H9 (cell line): Measurements from ENCODE around the gene GATA6. TPM values are rescaled to one million over a fixed set of nuclear protein-coding genes. Genes with fewer than 3 reads are reported as not detected.

Source experiments
- DNase-seq: peaks from one replicate; pipeline ENCODE4 v3.0.0-alpha.2; 2017
- H2AFZ ChIP-seq: one replicate; pipeline ENCODE4 v1.6.1; 2013; ENCODE audit warnings: mild to moderate bottlenecking, low read length, control low read depth, moderate library complexity
- H2AK5ac ChIP-seq: 2 replicates; pipeline ENCODE4 v1.6.1; 2013; ENCODE audit warnings: low read length, control low read depth, mixed read lengths; ENCODE audit not compliant: insufficient read length
- H2BK120ac ChIP-seq: one replicate; pipeline ENCODE4 v1.6.1; 2013; ENCODE audit warnings: low read depth, mild to moderate bottlenecking, low read length, control low read depth, inconsistent platforms; ENCODE audit not compliant: poor library complexity, severe bottlenecking
- H2BK12ac ChIP-seq: 2 replicates; pipeline ENCODE4 v1.6.1; 2013; ENCODE audit warnings: low read length, control low read depth, mixed read lengths, low read depth; ENCODE audit not compliant: insufficient read length
- H2BK15ac ChIP-seq: 2 replicates; pipeline ENCODE4 v1.6.1; 2013; ENCODE audit warnings: low read depth, low read length, control low read depth
- H2BK20ac ChIP-seq: one replicate; pipeline ENCODE4 v1.6.1; 2013; ENCODE audit warnings: low read depth, mild to moderate bottlenecking, low read length, control low read depth, inconsistent platforms; ENCODE audit not compliant: poor library complexity, severe bottlenecking
- H2BK5ac ChIP-seq: 2 replicates; pipeline ENCODE4 v1.6.1; 2013; ENCODE audit warnings: low read length, control low read depth, mixed read lengths; ENCODE audit not compliant: insufficient read length
- H3K14ac ChIP-seq: 2 replicates; pipeline ENCODE4 v1.6.1; 2013; ENCODE audit warnings: low read length, control low read depth; ENCODE audit not compliant: insufficient read depth
- H3K18ac ChIP-seq: 2 replicates; pipeline ENCODE4 v1.6.1; 2013; ENCODE audit warnings: low read depth, mild to moderate bottlenecking, mixed read lengths, low read length, control low read depth; ENCODE audit not compliant: insufficient read length
- H3K23ac ChIP-seq: 2 replicates; pipeline ENCODE4 v1.6.1; 2013; ENCODE audit warnings: low read length, control low read depth, mixed read lengths, low read depth; ENCODE audit not compliant: insufficient read length
- H3K23me2 ChIP-seq: 2 replicates; pipeline ENCODE4 v1.6.1; 2013; ENCODE audit warnings: low read depth, mild to moderate bottlenecking, mixed read lengths, low read length, control low read depth; ENCODE audit not compliant: insufficient read length, poor library complexity, severe bottlenecking
- H3K27ac ChIP-seq: 2 replicates; pipeline ENCODE4 v1.5.1; 2013; ENCODE audit warnings: low read length, control low read depth, mixed read lengths, low read depth; ENCODE audit not compliant: insufficient read length
- H3K27me3 ChIP-seq: 2 replicates; pipeline ENCODE4 v1.6.1; 2013; ENCODE audit warnings: low read length, control low read depth, inconsistent platforms; ENCODE audit not compliant: insufficient read depth
- H3K4ac ChIP-seq: 2 replicates; pipeline ENCODE4 v1.6.1; 2013; ENCODE audit warnings: low read depth, mild to moderate bottlenecking, control low read depth, inconsistent platforms, low read length, moderate library complexity
- H3K4me1 ChIP-seq: 2 replicates; pipeline ENCODE4 v1.6.1; 2013; ENCODE audit warnings: low read length, control low read depth, inconsistent platforms; ENCODE audit not compliant: insufficient read depth
- H3K4me2 ChIP-seq: 2 replicates; pipeline ENCODE4 v1.6.1; 2013; ENCODE audit warnings: low read length, control low read depth, mixed read lengths; ENCODE audit not compliant: insufficient read length, insufficient read depth
- H3K56ac ChIP-seq: 2 replicates; pipeline ENCODE4 v1.6.1; 2013; ENCODE audit warnings: low read depth, mild to moderate bottlenecking, mixed read lengths, low read length, control low read depth; ENCODE audit not compliant: insufficient read length
- H3K79me1 ChIP-seq: 2 replicates; pipeline ENCODE4 v1.6.1; 2013; ENCODE audit warnings: low read depth, mild to moderate bottlenecking, moderate library complexity, low read length, control low read depth, inconsistent platforms; ENCODE audit not compliant: insufficient read depth, poor library complexity, severe bottlenecking
- H3K79me2 ChIP-seq: 2 replicates; pipeline ENCODE4 v1.6.1; 2013; ENCODE audit warnings: low read length, control low read depth, inconsistent platforms; ENCODE audit not compliant: insufficient read depth
- H3K9ac ChIP-seq: 2 replicates; pipeline ENCODE4 v1.6.1; 2013; ENCODE audit warnings: low read length, control low read depth, mixed read lengths; ENCODE audit not compliant: insufficient read length; ENCODE audit errors: extremely low read depth
- H3K9me3 ChIP-seq: one replicate; pipeline ENCODE4 v1.6.1; 2013; ENCODE audit warnings: low read depth, low read length, inconsistent platforms; ENCODE audit not compliant: control insufficient read depth
- H3T11ph ChIP-seq: one replicate; pipeline ENCODE4 v1.6.1; 2013; ENCODE audit warnings: mild to moderate bottlenecking, low read length, control low read depth, inconsistent platforms
- H4K20me1 ChIP-seq: one replicate; pipeline ENCODE4 v1.6.1; 2013; ENCODE audit not compliant: control insufficient read depth, insufficient read length, insufficient read depth
- H4K5ac ChIP-seq: 2 replicates; pipeline ENCODE4 v1.6.1; 2013; ENCODE audit warnings: low read depth, mild to moderate bottlenecking, mixed read lengths, low read length, control low read depth; ENCODE audit not compliant: insufficient read length
- H4K8ac ChIP-seq: replicated peaks from 2 replicates; pipeline ENCODE4 v1.6.1; 2013; ENCODE audit warnings: low read length, control low read depth, mixed read lengths, low read depth; ENCODE audit not compliant: insufficient read length
- H4K91ac ChIP-seq: 2 replicates; pipeline ENCODE4 v1.6.1; 2013; ENCODE audit warnings: low read depth, mild to moderate bottlenecking, moderate library complexity, mixed read lengths, low read length, control low read depth; ENCODE audit not compliant: insufficient read length
- H3K27ac Mint-ChIP-seq, 3 experiments: 2 replicates in 2 of 3; 3 replicates in 1 of 3; pipeline ENCODE4 v1.8.0; 2020 to 2021; ENCODE audit warnings: mixed read lengths in 3 of 3, mild to moderate bottlenecking in 1 of 3, moderate library complexity in 1 of 3
- H3K27me3 Mint-ChIP-seq: 2 replicates; pipeline ENCODE4 v1.8.0; 2021; ENCODE audit warnings: low read depth, mild to moderate bottlenecking, moderate library complexity, mixed read lengths
- H3K36me3 Mint-ChIP-seq, 3 experiments: 2 replicates in 2 of 3; 3 replicates in 1 of 3; pipeline ENCODE4 v1.8.0; 2020 to 2021; ENCODE audit warnings: low read depth in 3 of 3, mixed read lengths in 3 of 3; ENCODE audit not compliant: insufficient read depth in 1 of 3
- H3K4me1 Mint-ChIP-seq, 2 experiments: 2 replicates each; pipeline ENCODE4 v1.8.0; 2020; ENCODE audit warnings: mixed read lengths in 2 of 2
- H3K4me3 Mint-ChIP-seq, 2 experiments: 2 replicates in 1 of 2; 3 replicates in 1 of 2; pipeline ENCODE4 v1.8.0; 2020 to 2021; ENCODE audit warnings: mild to moderate bottlenecking in 2 of 2, mixed read lengths in 2 of 2, moderate library complexity in 1 of 2
- H3K9me3 Mint-ChIP-seq, 2 experiments: 2 replicates in 1 of 2; 3 replicates in 1 of 2; pipeline ENCODE4 v1.8.0; 2020; ENCODE audit warnings: mild to moderate bottlenecking in 2 of 2, mixed read lengths in 2 of 2, moderate library complexity in 1 of 2
- CTCF ChIP-seq: fragments of 200-600 bp; sonication (generic); conservative IDR thresholded peaks from 3 replicates; pipeline ENCODE4 v1.8.0; 2021; ENCODE audit warnings: antibody characterized with exemption, mild to moderate bottlenecking
- WGBS: extraction: QIAGEN DNeasy Blood & Tissue Kit; methylation state at CpG from one replicate; pipeline ENCODE4 v1.1.7; 2013; ENCODE audit warnings: missing lambda C conversion rate, low lambda C conversion rate, mixed read lengths; ENCODE audit not compliant: insufficient read length; ENCODE audit errors: extremely low coverage; 5-methylcytosine and 5-hydroxymethylcytosine counted together
- total RNA-seq: library from RNA; stranded (reverse); gene quantifications from 2 replicates; pipeline ENCODE4 v1.2.1, GENCODE V29; 2021

GATA6 gene
- total RNA-seq, 1 experiment from 2014 or later, result not detected

GRCh38 chr18:22170421-22171257, 1.2 kb downstream of the GATA6 start:
- no peak overlapping the region for H2BK120ac ChIP-seq
- H3K4ac ChIP-seq, result no peak overlapping the region
- H3K9me3 ChIP-seq, result no peaks in the 10 kb centered on the region
- H3K23me2 ChIP-seq, result peaks cover 30% of the 10 kb centered on the region
- H3K4me2 ChIP-seq, result peak overlapping the region; percentile 61
- H3T11ph ChIP-seq, result no peak overlapping the region
- Mint-ChIP-seq H3K27me3 (peaks cover 95% of the 10 kb centered on the region), H3K4me1 (peaks cover 31 to 36% of the 10 kb centered on the region in 2 experiments), H3K36me3 (no peaks in the 10 kb centered on the region; a peak in 1 of 7 replicates), H3K4me3 (peak overlapping the region; percentile 58 to 87), H3K27ac (no peak overlapping the region), H3K9me3 (peaks cover 4 to 13% of the 10 kb centered on the region in 2 experiments; a peak in 3 of 5 replicates)
- H3K18ac ChIP-seq, result no peak overlapping the region
- H2BK12ac ChIP-seq, result no peak overlapping the region
- no peaks in the 10 kb centered on the region for H4K20me1 ChIP-seq
- H3K14ac ChIP-seq, result no peak overlapping the region; the same call in 1 of the 2 replicates
- H4K5ac ChIP-seq, result no peak overlapping the region
- H4K8ac ChIP-seq, result no peak overlapping the region
- H3K4me1 ChIP-seq, result 0 out of 2 replicates have a peak, but pooled peaks cover 2% of the 10 kb centered on the region
- WGBS, result no CpG with 5 or more reads among the region's 66 CpGs
- no peak overlapping the region for H2AFZ ChIP-seq
- H3K79me1 ChIP-seq, result no peaks in the 10 kb centered on the region
- H4K91ac ChIP-seq, result no peak overlapping the region
- H3K27ac ChIP-seq, result no peak overlapping the region
- H3K9ac ChIP-seq, result no peak overlapping the region
- H2AK5ac ChIP-seq, result no peak overlapping the region
- no peak overlapping the region for H2BK20ac ChIP-seq
- H2BK15ac ChIP-seq, result no peak overlapping the region
- no peak overlapping the region for H3K56ac ChIP-seq
- DNase-seq, result peak; percentile 47
- H2BK5ac ChIP-seq, result no peak overlapping the region
- H3K23ac ChIP-seq, result no peak overlapping the region
- TF ChIP-seq CTCF, result no peak
- H3K79me2 ChIP-seq, result no peaks in the 10 kb centered on the region
- peaks cover 90% of the 10 kb centered on the region for H3K27me3 ChIP-seq
